Hematopoietic multipotent progenitor cell treated with erythropoietin and hydrocortisone succinate and interleukin-3 and kit ligand, for 4 days (in vitro differentiated cells): ENCODE results near the gene HYDIN.

Experiments
- DNase-seq: peaks from one replicate; pipeline ENCODE4 v3.0.0-alpha.2; 2015

HYDIN gene

GRCh38 chr16:70758786-70759185 lies 471.7 kb downstream of the HYDIN start:
- no peak for DNase-seq
